GM23338 (cell line): ENCODE results near the gene MYO16. TPM values are rescaled to one million over a fixed set of nuclear protein-coding genes. Genes with fewer than 3 reads are reported as not detected.

Experiments
- ATAC-seq: fragments of 200-7000 bp; cut with Tn5 transposase; 3 replicates; pipeline ENCODE4 v1.9.1; 2020
- DNase-seq: peaks from one replicate; pipeline ENCODE4 v3.0.0-alpha.2; 2015; ENCODE audit warnings: low spot score
- H2AFZ ChIP-seq: fragments of 200-600 bp; sonication (generic); 2 replicates; pipeline ENCODE4 v1.8.0; 2016; ENCODE audit warnings: antibody characterized with exemption, mild to moderate bottlenecking, moderate library complexity
- H3F3A ChIP-seq: fragments of 200-600 bp; sonication (generic); replicated peaks from 2 replicates; pipeline ENCODE4 v1.8.0; 2017; ENCODE audit warnings: antibody characterized with exemption, mixed run types, low read depth
- H3K27ac ChIP-seq: fragments of 200-600 bp; sonication (generic); 2 replicates; pipeline ENCODE4 v1.6.1; 2016; ENCODE audit warnings: low read depth
- H3K27me3 ChIP-seq: fragments of 200-600 bp; sonication (generic); 2 replicates; pipeline ENCODE4 v1.8.0; 2016; ENCODE audit warnings: mild to moderate bottlenecking, mixed run types, moderate library complexity; ENCODE audit not compliant: insufficient read depth
- H3K36me3 ChIP-seq: fragments of 200-600 bp; sonication (generic); 2 replicates; pipeline ENCODE4 v1.8.0; 2016; ENCODE audit warnings: mild to moderate bottlenecking; ENCODE audit not compliant: insufficient read depth
- H3K4me1 ChIP-seq: fragments of 200-600 bp; sonication (generic); 2 replicates; pipeline ENCODE4 v1.8.0; 2016; ENCODE audit warnings: mild to moderate bottlenecking, moderate library complexity; ENCODE audit not compliant: insufficient read depth
- H3K4me2 ChIP-seq: fragments of 200-600 bp; sonication (generic); 2 replicates; pipeline ENCODE4 v1.7.1; 2017; ENCODE audit warnings: mixed run types
- H3K4me3 ChIP-seq: fragments of 200-600 bp; sonication (generic); 2 replicates; pipeline ENCODE4 v1.6.1; 2016; ENCODE audit warnings: mixed run types
- H3K79me2 ChIP-seq: fragments of 200-600 bp; sonication (generic); replicated peaks from 2 replicates; pipeline ENCODE4 v1.8.0; 2017; ENCODE audit warnings: mild to moderate bottlenecking; ENCODE audit not compliant: insufficient read depth
- H3K9me2 ChIP-seq: fragments of 200-600 bp; sonication (generic); 2 replicates; pipeline ENCODE4 v1.8.0; 2017; ENCODE audit not compliant: insufficient read depth
- H4K20me1 ChIP-seq: fragments of 200-600 bp; sonication (generic); replicated peaks from 2 replicates; pipeline ENCODE4 v1.8.0; 2017; ENCODE audit warnings: mild to moderate bottlenecking; ENCODE audit not compliant: insufficient read depth
- H3K27ac Mint-ChIP-seq: 2 replicates; pipeline ENCODE4 v1.8.0; 2020; ENCODE audit warnings: inconsistent platforms, mild to moderate bottlenecking, moderate library complexity, mixed read lengths
- H3K27me3 Mint-ChIP-seq: 3 replicates; pipeline ENCODE4 v1.8.0; 2022; ENCODE audit warnings: low read depth, mild to moderate bottlenecking, moderate library complexity, mixed read lengths, inconsistent platforms; ENCODE audit not compliant: insufficient read depth, poor library complexity
- H3K36me3 Mint-ChIP-seq: 3 replicates; pipeline ENCODE4 v1.8.0; 2021; ENCODE audit warnings: low read depth, mild to moderate bottlenecking, inconsistent platforms, moderate library complexity, mixed read lengths
- H3K4me1 Mint-ChIP-seq: 3 replicates; pipeline ENCODE4 v1.8.0; 2020; ENCODE audit warnings: mild to moderate bottlenecking, inconsistent platforms, mixed read lengths
- H3K4me3 Mint-ChIP-seq: 3 replicates; pipeline ENCODE4 v1.8.0; 2021; ENCODE audit warnings: moderate library complexity, mild to moderate bottlenecking, inconsistent platforms, mixed read lengths
- H3K9me3 Mint-ChIP-seq: 3 replicates; pipeline ENCODE4 v1.8.0; 2020; ENCODE audit warnings: moderate library complexity, mild to moderate bottlenecking, inconsistent platforms, mixed read lengths
- CREB1 ChIP-seq: fragments of 250-450 bp; sonication (Bioruptor Pico); IDR thresholded peaks from 2 replicates; pipeline ENCODE4 v1.5.0; 2020; ENCODE audit warnings: low read depth, mild to moderate bottlenecking, moderate library complexity
- EZH2 ChIP-seq: fragments of 200-600 bp; sonication (generic); IDR thresholded peaks from one replicate; pipeline ENCODE4 v1.8.0; 2017; ENCODE audit warnings: antibody characterized with exemption, mild to moderate bottlenecking, low read depth; ENCODE audit not compliant: unreplicated experiment
- EZH2phosphoT487 ChIP-seq: fragments of 200-600 bp; sonication (generic); IDR thresholded peaks from one replicate; pipeline ENCODE4 v1.8.1; 2018; ENCODE audit warnings: antibody characterized with exemption; ENCODE audit not compliant: unreplicated experiment
- JUNB ChIP-seq: IDR thresholded peaks from one replicate; pipeline ENCODE4 v1.6.1; 2016; ENCODE audit warnings: antibody characterized with exemption; ENCODE audit not compliant: unreplicated experiment
- POLR2AphosphoS5 ChIP-seq: IDR thresholded peaks from 2 replicates; pipeline ENCODE4 v1.6.1; 2016; ENCODE audit warnings: antibody characterized with exemption, low read depth
- REST ChIP-seq: IDR thresholded peaks from one replicate; pipeline ENCODE4 v1.6.1; 2018; ENCODE audit warnings: antibody characterized with exemption; ENCODE audit not compliant: unreplicated experiment
- STAT1 ChIP-seq: IDR thresholded peaks from one replicate; pipeline ENCODE4 v1.6.1; 2016; ENCODE audit warnings: antibody characterized with exemption; ENCODE audit not compliant: unreplicated experiment
- ZNF114 ChIP-seq: fragments of 250-450 bp; sonication (Bioruptor Pico); IDR thresholded peaks from 2 replicates; pipeline ENCODE4 v1.5.0; 2020; ENCODE audit warnings: mild to moderate bottlenecking, moderate library complexity
- ZNF331 ChIP-seq: fragments of 250-450 bp; sonication (Bioruptor Pico); IDR thresholded peaks from 2 replicates; pipeline ENCODE4 v1.5.0; 2020; ENCODE audit warnings: low read depth, mild to moderate bottlenecking, moderate library complexity
- polyA plus RNA-seq: library from polyadenylated mRNA; unstranded; fragments of >200 nt; fragmentation: Nextera tagmentation; extraction: Ambion mirVana; gene quantifications from 2 replicates; pipeline ENCODE4 v1.2.1, GENCODE V29; 2016
- total RNA-seq: library from RNA; depleted of rRNA; stranded (reverse); fragments of >200 nt; shearing (Covaris generic); gene quantifications from 2 replicates; pipeline ENCODE4 v1.2.3, GENCODE V29; 2014
- TF ChIP-seq, protein P1 (sequence below): IDR thresholded peaks from 2 replicates; pipeline ENCODE4 v1.6.1; 2016; ENCODE audit warnings: antibody characterized with exemption
- TF ChIP-seq, protein P2 (sequence below): fragments of 250-450 bp; sonication (Bioruptor Pico); IDR thresholded peaks from 2 replicates; pipeline ENCODE4 v1.5.0; 2020; ENCODE audit warnings: mild to moderate bottlenecking, moderate library complexity
- TF ChIP-seq, protein P3 (sequence below), 2 experiments: fragments of 200-600 bp in 1 of 2; sonication (generic) in 1 of 2; conservative IDR thresholded peaks; 2 replicates each; pipeline versions ENCODE4 v1.5.1 to v1.6.1; 2016 to 2017; ENCODE audit warnings: antibody characterized with exemption in 2 of 2, low read depth in 2 of 2, mild to moderate bottlenecking in 2 of 2, moderate library complexity in 1 of 2

The MYO16 gene
- total and polyA plus RNA-seq, 2 experiments from 2014 or later: 0.10 to 0.13 TPM

GRCh38 chr13:109204252-109204651, 574.8 kb downstream of the MYO16 start (continued):
- TF ChIP-seq, protein P1, sequence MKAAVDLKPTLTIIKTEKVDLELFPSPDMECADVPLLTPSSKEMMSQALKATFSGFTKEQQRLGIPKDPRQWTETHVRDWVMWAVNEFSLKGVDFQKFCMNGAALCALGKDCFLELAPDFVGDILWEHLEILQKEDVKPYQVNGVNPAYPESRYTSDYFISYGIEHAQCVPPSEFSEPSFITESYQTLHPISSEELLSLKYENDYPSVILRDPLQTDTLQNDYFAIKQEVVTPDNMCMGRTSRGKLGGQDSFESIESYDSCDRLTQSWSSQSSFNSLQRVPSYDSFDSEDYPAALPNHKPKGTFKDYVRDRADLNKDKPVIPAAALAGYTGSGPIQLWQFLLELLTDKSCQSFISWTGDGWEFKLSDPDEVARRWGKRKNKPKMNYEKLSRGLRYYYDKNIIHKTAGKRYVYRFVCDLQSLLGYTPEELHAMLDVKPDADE: no peak

DNA sequence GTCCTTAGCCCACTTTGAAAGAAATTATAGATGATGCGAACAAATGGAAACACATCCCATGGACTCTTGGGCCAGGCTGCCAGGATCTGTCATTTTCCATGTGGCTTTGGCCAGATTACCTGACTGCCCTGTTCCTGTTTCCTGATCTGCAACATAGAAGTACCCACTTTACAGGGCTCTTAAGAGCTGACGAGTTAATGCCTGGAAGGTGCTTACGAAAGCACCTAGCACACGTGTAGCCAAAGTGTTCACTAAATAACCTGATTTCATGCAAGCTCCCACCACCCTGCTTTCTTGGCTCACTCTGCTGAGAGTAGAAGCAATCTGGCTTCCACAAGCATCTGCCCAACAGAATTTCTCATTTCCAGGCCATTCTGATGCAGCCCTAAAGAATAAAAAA, 575.2 kb downstream of the MYO16 start:
- Histone ChIP-seq H3F3A (no peaks in the 10 kb centered on the region), H2AFZ (no peak overlapping the region), H3K4me2 (no peak overlapping the region), H4K20me1 (no peaks in the 10 kb centered on the region), H3K4me3 (no peak overlapping the region), H3K4me1 (no peaks in the 10 kb centered on the region), H3K27ac (no peak overlapping the region), H3K27me3 (no peaks in the 10 kb centered on the region), H3K36me3 (no peaks in the 10 kb centered on the region), H3K9me2 (no peaks in the 10 kb centered on the region; the same call in 1 of the 2 replicates), H3K79me2 (no peaks in the 10 kb centered on the region)
- Mint-ChIP-seq H3K27ac (no peak overlapping the region), H3K27me3 (no peaks in the 10 kb centered on the region), H3K4me3 (no peak overlapping the region), H3K9me3 (no peaks in the 10 kb centered on the region), H3K36me3 (no peaks in the 10 kb centered on the region), H3K4me1 (peaks cover 12% of the 10 kb centered on the region)
- ATAC-seq: no peak
- no peak for DNase-seq
- TF ChIP-seq ZNF331 (CRISPR knock-in tag) (no peak), POLR2AphosphoS5 (no peak), ZNF114 (no peak), JUNB (no peak), REST (no peak), CREB1 (no peak), EZH2phosphoT487 (no peak), STAT1 (no peak), EZH2 (no peak)
- TF ChIP-seq, protein P2, sequence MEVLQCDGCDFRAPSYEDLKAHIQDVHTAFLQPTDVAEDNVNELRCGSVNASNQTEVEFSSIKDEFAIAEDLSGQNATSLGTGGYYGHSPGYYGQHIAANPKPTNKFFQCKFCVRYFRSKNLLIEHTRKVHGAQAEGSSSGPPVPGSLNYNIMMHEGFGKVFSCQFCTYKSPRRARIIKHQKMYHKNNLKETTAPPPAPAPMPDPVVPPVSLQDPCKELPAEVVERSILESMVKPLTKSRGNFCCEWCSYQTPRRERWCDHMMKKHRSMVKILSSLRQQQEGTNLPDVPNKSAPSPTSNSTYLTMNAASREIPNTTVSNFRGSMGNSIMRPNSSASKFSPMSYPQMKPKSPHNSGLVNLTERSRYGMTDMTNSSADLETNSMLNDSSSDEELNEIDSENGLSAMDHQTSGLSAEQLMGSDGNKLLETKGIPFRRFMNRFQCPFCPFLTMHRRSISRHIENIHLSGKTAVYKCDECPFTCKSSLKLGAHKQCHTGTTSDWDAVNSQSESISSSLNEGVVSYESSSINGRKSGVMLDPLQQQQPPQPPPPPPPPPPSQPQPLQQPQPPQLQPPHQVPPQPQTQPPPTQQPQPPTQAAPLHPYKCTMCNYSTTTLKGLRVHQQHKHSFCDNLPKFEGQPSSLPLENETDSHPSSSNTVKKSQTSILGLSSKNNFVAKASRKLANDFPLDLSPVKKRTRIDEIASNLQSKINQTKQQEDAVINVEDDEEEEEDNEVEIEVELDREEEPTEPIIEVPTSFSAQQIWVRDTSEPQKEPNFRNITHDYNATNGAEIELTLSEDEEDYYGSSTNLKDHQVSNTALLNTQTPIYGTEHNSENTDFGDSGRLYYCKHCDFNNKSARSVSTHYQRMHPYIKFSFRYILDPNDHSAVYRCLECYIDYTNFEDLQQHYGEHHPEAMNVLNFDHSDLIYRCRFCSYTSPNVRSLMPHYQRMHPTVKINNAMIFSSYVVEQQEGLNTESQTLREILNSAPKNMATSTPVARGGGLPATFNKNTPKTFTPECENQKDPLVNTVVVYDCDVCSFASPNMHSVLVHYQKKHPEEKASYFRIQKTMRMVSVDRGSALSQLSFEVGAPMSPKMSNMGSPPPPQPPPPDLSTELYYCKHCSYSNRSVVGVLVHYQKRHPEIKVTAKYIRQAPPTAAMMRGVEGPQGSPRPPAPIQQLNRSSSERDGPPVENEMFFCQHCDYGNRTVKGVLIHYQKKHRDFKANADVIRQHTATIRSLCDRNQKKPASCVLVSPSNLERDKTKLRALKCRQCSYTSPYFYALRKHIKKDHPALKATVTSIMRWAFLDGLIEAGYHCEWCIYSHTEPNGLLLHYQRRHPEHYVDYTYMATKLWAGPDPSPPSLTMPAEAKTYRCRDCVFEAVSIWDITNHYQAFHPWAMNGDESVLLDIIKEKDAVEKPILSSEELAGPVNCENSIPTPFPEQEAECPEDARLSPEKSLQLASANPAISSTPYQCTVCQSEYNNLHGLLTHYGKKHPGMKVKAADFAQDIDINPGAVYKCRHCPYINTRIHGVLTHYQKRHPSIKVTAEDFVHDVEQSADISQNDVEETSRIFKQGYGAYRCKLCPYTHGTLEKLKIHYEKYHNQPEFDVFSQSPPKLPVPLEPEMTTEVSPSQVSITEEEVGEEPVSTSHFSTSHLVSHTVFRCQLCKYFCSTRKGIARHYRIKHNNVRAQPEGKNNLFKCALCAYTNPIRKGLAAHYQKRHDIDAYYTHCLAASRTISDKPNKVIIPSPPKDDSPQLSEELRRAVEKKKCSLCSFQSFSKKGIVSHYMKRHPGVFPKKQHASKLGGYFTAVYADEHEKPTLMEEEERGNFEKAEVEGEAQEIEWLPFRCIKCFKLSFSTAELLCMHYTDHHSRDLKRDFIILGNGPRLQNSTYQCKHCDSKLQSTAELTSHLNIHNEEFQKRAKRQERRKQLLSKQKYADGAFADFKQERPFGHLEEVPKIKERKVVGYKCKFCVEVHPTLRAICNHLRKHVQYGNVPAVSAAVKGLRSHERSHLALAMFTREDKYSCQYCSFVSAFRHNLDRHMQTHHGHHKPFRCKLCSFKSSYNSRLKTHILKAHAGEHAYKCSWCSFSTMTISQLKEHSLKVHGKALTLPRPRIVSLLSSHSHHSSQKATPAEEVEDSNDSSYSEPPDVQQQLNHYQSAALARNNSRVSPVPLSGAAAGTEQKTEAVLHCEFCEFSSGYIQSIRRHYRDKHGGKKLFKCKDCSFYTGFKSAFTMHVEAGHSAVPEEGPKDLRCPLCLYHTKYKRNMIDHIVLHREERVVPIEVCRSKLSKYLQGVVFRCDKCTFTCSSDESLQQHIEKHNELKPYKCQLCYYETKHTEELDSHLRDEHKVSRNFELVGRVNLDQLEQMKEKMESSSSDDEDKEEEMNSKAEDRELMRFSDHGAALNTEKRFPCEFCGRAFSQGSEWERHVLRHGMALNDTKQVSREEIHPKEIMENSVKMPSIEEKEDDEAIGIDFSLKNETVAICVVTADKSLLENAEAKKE (CRISPR knock-in tag): no peak
- TF ChIP-seq, protein P3, sequence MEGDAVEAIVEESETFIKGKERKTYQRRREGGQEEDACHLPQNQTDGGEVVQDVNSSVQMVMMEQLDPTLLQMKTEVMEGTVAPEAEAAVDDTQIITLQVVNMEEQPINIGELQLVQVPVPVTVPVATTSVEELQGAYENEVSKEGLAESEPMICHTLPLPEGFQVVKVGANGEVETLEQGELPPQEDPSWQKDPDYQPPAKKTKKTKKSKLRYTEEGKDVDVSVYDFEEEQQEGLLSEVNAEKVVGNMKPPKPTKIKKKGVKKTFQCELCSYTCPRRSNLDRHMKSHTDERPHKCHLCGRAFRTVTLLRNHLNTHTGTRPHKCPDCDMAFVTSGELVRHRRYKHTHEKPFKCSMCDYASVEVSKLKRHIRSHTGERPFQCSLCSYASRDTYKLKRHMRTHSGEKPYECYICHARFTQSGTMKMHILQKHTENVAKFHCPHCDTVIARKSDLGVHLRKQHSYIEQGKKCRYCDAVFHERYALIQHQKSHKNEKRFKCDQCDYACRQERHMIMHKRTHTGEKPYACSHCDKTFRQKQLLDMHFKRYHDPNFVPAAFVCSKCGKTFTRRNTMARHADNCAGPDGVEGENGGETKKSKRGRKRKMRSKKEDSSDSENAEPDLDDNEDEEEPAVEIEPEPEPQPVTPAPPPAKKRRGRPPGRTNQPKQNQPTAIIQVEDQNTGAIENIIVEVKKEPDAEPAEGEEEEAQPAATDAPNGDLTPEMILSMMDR (conservative IDR thresholded peaks at IDR 0.05; ENCODE audit: low read depth in 2 of 2): no peak
- TF ChIP-seq, protein P1: no peak
